ENCODE measurements around the gene CALML5. TPM values are rescaled to one million over a fixed set of nuclear protein-coding genes. Genes with fewer than 3 reads are reported as not detected.

The CALML5 gene
- total and polyA plus RNA-seq, 9 of the 15 experiments (the other 6 are each of a cell fraction or from before 2014, with no cell fraction given), result not detected

GRCh38 chr10:5461914-5462840 is 37.2 kb downstream of the CALML5 start (continued):
- TF ChIP-seq RERE (CRISPR knock-in tag; IDR thresholded peaks at IDR 0.05; ENCODE audit: borderline replicate concordance), result no peak
- TF ChIP-seq ZC3H11A (IDR thresholded peaks at IDR 0.05; ENCODE audit: low read depth, low read length), result no peak
- TF ChIP-seq UBTF (IDR thresholded peaks at IDR 0.05; ENCODE audit: borderline replicate concordance in 1 of 2, low read depth in 2 of 2, low read length in 2 of 2), result no peak
- TF ChIP-seq EHMT2 (IDR thresholded peaks at IDR 0.05), result no peak
- peak; percentile 95 for TF ChIP-seq SOX6 (IDR thresholded peaks at IDR 0.05)
- 0 out of 2 replicates have a peak, but pooled peaks have one; percentile 58 for TF ChIP-seq ZBTB2 (IDR thresholded peaks at IDR 0.05)
- TF ChIP-seq ATF3 (IDR thresholded peaks at IDR 0.05), result peak; percentile 53; the same call in 1 of the 2 replicates
- TF ChIP-seq ATF3 (CRISPR knock-in tag; conservative IDR thresholded peaks at IDR 0.05), result no peak
- no peak for TF ChIP-seq PRMT5 (CRISPR knock-in tag; IDR thresholded peaks at IDR 0.05)
- TF ChIP-seq POLR2AphosphoS2 (IDR thresholded peaks at IDR 0.05; ENCODE audit: low read length), result peak; percentile 69
- no peak for TF ChIP-seq ZNF444 (CRISPR knock-in tag; IDR thresholded peaks at IDR 0.05)
- TF ChIP-seq ILF3 (IDR thresholded peaks at IDR 0.05; ENCODE audit: borderline replicate concordance), result no peak
- TF ChIP-seq ZNF143 (CRISPR knock-in tag; IDR thresholded peaks at IDR 0.05), result no peak
- TF ChIP-seq MXI1 (IDR thresholded peaks at IDR 0.05; ENCODE audit: low read depth, low read length), result no peak
- TF ChIP-seq MCM3 (IDR thresholded peaks at IDR 0.05), result no peak
- TF ChIP-seq PTRF (tag; IDR thresholded peaks at IDR 0.05), result no peak
- peak; percentile 38 for TF ChIP-seq KDM5B (IDR thresholded peaks at IDR 0.05; ENCODE audit: insufficient replicate concordance, low read depth, low read length)
